Measurements from ENCODE around the gene JPH4. TPM values are rescaled to one million over a fixed set of nuclear protein-coding genes. Genes with fewer than 3 reads are reported as not detected.
A peak's percentile ranks its signal among the peaks of the same experiment; 100 is the strongest.

The JPH4 gene
- total and polyA plus RNA-seq, 2 of the 8 experiments (the other 6 are each of a cell fraction or from before 2014, with no cell fraction given), result 23.9 to 46.7 TPM

DNA sequence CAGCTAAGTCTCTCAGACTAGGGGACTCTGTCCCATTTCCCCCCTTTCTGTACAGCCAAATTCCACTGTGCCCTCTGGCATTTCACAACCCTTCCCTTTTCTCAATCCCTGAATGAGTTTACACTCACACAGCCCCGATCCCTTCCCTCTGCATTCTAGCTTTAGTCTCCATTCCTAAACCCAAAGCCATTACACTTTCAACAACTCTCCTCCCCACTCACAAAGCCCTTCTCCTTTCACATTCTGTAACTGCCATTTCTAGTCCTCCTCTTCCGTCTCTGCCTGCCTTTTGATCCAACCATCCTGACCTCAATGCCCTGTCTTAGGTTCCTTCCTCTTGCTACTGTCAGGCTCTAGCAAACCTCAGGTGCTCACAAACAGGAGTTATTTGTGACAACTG lies 30.7 kb downstream of the JPH4 start:
- Histone ChIP-seq H3K36me3 (ENCODE audit: control insufficient read depth in 2 of 4, insufficient read depth in 4 of 4, low read length in 3 of 4) (peaks cover 0 to 10% (median 3%) of the 10 kb centered on the region in 4 experiments; a peak in 3 of 8 replicates), H2BK5ac (ENCODE audit: low read depth, low read length) (peak overlapping the region; percentile 76), H3K23me2 (ENCODE audit: low read depth, low read length) (peaks cover 21% of the 10 kb centered on the region), H4K91ac (replicated peaks; ENCODE audit: insufficient read length, low read length) (peak overlapping the region; percentile 5), H2BK15ac (ENCODE audit: low read length) (peak overlapping the region; percentile 10; the same call in 1 of the 2 replicates), H4K20me1 (replicated peaks in 1 of 2; ENCODE audit: control insufficient read depth in 1 of 2, insufficient read depth in 2 of 2, low read length in 2 of 2) (peaks cover 0 to 2% of the 10 kb centered on the region in 2 experiments), H2AFZ (ENCODE audit: low read length) (no peak overlapping the region), H3K27ac (ENCODE audit: low read depth, low read length) (peak overlapping the region; percentile 65; the same call in 1 of the 2 replicates), H3K4me1 (replicated peaks in 1 of 4; ENCODE audit: control insufficient read depth in 3 of 4, insufficient read depth in 4 of 4, low read length in 3 of 4) (peaks cover 37 to 68% (median 46%) of the 10 kb centered on the region in 4 experiments), H3K56ac (replicated peaks; ENCODE audit: insufficient read length, low read depth, low read length) (no peak overlapping the region), H4K5ac (ENCODE audit: insufficient read length, low read depth, low read length) (peak overlapping the region; percentile 36), H3K4me2 (ENCODE audit: insufficient read depth in 1 of 2, low read depth in 2 of 2, low read length in 2 of 2) (peak overlapping the region; percentile 99 to 100; a peak in 3 of 4 replicates), H3K18ac (ENCODE audit: extremely low read depth, low read length) (peak overlapping the region; percentile 79), H3K79me2 (ENCODE audit: control insufficient read depth in 1 of 2, insufficient read depth in 2 of 2, low read length in 2 of 2) (peaks cover 10 to 60% of the 10 kb centered on the region in 2 experiments; a peak in 3 of 4 replicates), H3K4me3 (ENCODE audit: extremely low read depth in 1 of 4, insufficient read depth in 2 of 4, low read depth in 3 of 4, low read length in 4 of 4) (peak overlapping the region in 3 of 4 experiments; percentile 3 to 99 (median 12); a peak in 2 of 8 replicates), H2BK120ac (replicated peaks; ENCODE audit: low read depth, low read length) (no peak overlapping the region), H3K9ac (replicated peaks in 1 of 4; ENCODE audit: extremely low read depth in 1 of 4, low read depth in 3 of 4, low read length in 3 of 4) (peak overlapping the region in 3 of 4 experiments; percentile 2 to 53 (median 22); a peak in 4 of 7 replicates), H3K23ac (ENCODE audit: insufficient read length) (no peak overlapping the region), H3K27me3 (replicated peaks in 1 of 4; ENCODE audit: control insufficient read depth in 3 of 4, extremely low read depth in 1 of 4, insufficient read depth in 3 of 4, low read length in 3 of 4) (no peaks in the 10 kb centered on the region), H3K79me1 (ENCODE audit: low read depth, low read length) (peaks cover 21% of the 10 kb centered on the region), H3K9me3 (ENCODE audit: insufficient read depth in 2 of 2, low read depth in 1 of 2, low read length in 1 of 2) (no peaks in the 10 kb centered on the region), H3K14ac (ENCODE audit: insufficient read length) (no peak overlapping the region), H2BK12ac (ENCODE audit: low read depth, low read length) (peak overlapping the region; percentile 55), H3K4ac (replicated peaks; ENCODE audit: insufficient read length, low read depth, low read length) (no peak overlapping the region), H4K8ac (ENCODE audit: extremely low read depth, insufficient read depth, low read length) (no peak overlapping the region), H2BK20ac (ENCODE audit: low read length) (peak overlapping the region; percentile 17), H2AK5ac (ENCODE audit: low read depth, low read length) (peak overlapping the region; percentile 58)
- whole genome bisulfite sequencing, 2 experiments (ENCODE audit: extremely low coverage in 1 of 2, insufficient coverage in 1 of 2, insufficient read length in 1 of 2, insufficient replicate concordance in 2 of 2, low coverage in 1 of 2, low lambda C conversion rate in 2 of 2, missing lambda C conversion rate in 1 of 2), result 70% methylated on average over 2 of the region's 2 CpGs; no CpG with 5 or more reads in 1 of the 2 experiments
- CTCF ChIA-PET (ENCODE audit: partially characterized antibody), result interaction anchor here (0.7 to 70.5 kb wide), 4 partner anchors 5 to 360 kb away, joined by 3 to 2092 read pairs (median 1314); partner anchors contain the start of genes AP1G2, NGDN, THTPA and ZFHX2
- FAIRE-seq (no peak), DNase-seq (ENCODE audit: low read depth in 1 of 2, low spot score in 2 of 2) (no peak)
- POLR2A ChIA-PET (ENCODE audit: partially characterized antibody), result interaction anchor here (0.6 to 52.7 kb wide), 5 partner anchors 0 to 665 kb away, joined by 4 to 1523 read pairs (median 944); partner anchors contain the start of genes AP1G2, NGDN, PABPN1 and THTPA

All from H1 (cell line).